ENCODE results near the gene SNRPB2.

The SNRPB2 gene

DNA sequence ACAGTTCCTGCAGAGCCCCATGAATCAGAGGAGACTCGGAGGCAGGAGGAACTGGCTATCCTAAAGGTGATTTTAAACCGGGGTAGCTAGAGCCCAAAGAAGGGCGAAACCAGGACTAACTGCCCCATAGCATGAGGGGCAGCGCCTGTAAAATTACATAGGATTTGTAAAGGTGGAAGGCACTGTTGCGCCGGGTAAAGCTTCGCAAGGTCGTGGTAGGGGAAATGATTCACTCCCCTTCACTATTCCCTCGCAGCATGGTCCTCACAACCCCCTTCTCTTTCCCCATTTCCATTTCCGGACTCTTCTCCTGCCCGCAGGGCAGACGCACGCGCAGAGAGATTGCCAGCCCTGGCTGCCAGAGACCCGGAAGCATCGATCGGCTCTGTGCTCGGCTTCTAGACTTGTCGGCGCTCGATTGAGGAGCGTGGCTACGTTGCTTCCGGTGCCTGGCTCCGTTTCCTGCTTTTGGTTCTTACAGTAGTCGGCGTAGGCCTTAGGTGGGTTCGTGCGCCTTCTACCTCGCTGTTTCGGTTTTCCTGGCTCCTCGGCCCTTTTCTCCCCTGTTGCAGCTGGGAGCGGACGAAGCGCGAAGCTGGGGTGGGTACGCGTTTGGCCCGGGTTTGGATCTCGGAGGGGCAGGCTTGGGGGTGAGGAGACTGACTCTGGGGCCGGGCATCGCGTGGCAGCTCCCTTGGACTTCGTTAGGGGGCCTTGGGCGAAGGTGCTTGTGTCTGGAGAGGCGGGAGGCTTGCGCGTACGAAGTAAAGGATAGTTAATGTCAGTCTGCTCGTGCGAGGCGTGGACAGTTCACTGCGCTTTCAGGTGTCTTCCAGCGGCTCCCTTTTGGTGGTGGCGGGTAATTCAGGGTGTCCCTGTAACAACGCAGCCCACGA lies at the start of gene SNRPB2:
SNRPB2 (plus strand) TSS at position 462 of the 896 bp plus-strand sequence. CDS start 1,677 bp downstream, outside the sequence.
- peak; percentile 45 to 73 for DNase-seq

DNA sequence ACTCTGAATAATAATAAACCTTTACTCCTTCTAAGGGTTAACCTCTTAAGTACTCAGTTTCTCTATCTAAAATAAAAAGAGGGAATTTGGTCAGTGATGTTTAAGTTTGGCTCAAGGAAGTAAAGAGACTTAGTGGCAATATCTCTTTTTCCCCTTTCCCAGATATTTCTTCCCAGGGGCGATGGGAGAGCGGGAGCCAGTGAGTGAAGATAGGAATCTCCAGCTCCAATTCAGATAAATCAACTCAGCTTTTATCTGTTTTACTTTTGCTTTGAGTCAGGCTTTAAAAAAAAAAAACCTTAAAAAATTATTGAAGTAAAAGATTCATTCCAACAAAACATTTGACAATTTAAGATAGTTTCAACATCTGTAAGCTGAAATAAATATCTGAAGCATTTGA lies 45.4 kb upstream of the SNRPB2 start:
- DNase-seq, result no peak

DNA sequence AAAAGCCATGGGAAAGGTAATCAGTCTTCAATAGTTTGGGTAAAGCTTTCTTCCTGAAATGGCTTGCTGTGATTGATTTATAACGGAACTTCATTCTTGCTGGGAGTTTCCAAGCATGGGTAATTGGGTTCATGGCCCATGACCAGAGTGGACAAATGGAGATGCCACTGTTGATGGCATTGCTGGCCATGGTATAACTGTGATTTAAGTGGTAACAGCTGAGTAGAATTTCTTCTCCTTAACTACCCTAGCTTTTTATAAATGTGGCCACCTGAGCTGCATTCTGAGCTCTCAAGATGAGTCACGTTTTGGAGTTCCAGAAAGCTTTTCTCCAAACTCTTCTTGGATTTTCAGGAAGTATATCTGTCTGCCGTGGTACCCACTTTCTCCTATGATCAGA lies 39.9 kb upstream of the SNRPB2 start:
- DNase-seq, result no peak

DNA sequence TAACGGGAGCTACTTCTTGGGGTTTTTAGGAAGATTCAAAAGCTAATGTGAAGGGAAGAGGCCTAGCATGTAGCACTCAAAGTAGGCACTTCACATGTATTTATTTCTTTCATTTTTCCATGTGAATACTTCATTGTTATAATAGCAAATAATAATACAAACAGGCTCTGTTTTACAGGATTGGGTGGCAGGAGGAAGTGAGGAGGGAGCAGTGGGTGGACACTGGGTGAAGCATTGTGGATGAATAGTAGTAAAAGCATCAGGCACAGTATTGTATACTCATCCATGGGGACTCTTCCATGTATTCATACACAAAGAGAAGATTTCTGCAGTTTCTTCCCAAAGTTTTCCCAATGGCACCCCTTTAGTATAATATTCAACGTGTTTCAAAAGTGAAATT lies 38.4 kb upstream of the SNRPB2 start:
- no peak for DNase-seq

DNA sequence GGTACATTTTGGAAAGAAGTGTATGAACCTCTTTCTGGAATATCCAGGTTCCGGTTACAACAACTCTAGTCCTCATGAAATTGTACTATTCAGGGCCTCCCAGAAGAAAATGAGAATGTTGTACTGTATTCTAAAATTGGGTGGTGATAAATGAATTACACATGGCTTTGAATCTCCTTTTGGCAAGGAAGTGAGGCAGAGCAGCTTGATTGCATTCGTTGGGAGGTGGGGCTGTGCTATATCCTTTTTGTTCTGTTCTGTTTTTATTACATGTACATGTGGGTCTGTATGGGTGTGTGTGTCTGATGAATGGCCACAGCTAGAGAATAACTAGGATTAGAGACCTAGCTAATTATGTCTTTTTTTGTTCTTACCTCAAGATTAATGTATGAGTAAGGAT lies 37.8 kb upstream of the SNRPB2 start:
- DNase-seq, result no peak

DNA sequence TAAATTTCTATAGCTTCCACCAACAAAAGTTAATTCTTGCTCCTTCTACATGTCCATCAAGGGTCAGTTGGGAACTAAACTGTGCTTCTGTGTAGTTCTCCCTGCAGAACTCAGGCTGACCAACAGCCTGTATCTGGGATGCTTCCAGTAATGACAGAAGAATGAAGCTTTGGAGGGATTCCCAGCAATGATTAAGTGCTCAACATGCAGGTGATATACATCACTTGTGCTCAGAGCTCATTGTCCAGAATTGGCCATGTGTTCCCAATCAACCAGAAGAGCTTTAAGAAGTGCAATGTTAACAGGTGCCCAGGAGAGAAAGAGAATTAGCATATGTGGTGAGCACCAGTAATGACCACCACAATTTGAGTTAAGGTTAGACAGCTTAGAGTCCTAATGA lies 37.4 kb upstream of the SNRPB2 start:
- DNase-seq, result no peak

DNA sequence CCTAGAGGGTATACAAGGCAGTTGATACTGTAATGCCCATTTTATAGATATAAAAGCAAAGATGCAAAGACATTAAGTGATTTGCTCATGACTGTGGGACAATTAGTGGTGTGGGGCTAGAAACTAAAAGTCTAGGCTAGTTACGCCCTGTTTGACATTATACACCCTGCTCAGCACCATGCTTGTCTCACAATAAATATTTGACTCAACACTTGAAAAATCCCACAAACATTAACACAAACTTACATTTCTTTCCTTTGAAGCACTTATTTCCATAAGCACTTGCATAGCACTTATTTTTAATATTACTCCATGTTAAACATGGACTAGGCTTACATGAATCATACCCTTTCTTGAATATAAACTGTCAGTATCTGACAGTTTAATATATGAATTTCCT lies 36.5 kb upstream of the SNRPB2 start:
- DNase-seq, result no peak

DNA sequence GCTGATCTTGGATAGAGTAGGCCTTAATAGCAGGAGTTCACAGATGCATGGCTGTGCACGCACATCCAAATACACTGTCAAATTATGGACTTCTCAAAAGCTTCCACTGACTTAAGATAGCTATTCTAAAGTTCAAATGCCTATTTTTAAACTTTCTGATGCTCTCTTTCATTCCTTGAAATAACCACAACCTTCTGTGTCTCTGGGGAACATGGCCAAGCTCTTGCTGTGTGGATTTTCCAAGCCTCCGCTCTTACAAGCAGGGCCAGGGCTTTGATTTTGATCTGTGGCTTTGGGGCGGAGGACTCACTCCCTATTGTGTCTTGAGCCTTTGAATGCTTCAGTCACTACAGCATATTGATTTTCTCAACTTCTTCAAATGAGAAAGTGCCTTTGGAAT lies 35.7 kb upstream of the SNRPB2 start:
- peak in 1 of 2 experiments; percentile 1 for DNase-seq

DNA sequence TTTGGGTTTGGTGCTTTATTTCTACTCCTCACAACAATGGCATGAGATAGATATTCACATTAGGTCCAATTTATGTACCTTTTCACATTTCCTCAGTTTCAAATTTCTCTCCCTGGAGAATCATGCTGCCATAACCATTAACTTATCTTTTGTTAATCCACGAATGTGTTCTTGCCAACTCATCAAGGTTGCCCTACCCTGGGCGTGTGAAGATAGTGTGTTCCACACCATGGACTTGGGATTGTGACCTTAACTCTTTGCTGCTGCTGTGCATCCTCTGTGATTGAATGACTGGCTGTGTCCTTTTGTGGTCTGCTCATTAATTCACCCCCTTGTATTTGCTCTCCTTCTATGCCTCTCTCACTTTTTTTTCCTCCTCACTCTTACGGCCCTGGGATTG lies 34.2 kb upstream of the SNRPB2 start:
- DNase-seq, result no peak

DNA sequence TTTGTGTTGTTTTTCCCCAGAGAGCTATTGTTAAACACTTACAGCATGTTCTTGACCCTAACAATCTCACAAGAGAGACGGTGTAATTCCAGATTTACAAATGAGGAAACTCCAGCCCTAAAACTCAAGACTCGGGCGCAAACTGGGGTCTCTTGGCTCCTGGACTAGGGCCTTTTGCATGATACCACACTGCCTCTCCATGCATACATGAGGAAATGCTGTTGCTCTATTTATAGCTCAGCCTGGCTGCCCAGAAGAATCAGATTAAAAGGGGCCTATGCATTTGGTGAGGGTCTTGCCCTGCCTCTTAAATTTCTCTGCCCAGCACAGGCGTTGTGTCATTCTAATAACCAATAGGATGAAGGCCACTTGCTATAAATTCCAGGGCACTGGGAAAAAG lies 30.5 kb upstream of the SNRPB2 start:
- no peak for DNase-seq

DNA sequence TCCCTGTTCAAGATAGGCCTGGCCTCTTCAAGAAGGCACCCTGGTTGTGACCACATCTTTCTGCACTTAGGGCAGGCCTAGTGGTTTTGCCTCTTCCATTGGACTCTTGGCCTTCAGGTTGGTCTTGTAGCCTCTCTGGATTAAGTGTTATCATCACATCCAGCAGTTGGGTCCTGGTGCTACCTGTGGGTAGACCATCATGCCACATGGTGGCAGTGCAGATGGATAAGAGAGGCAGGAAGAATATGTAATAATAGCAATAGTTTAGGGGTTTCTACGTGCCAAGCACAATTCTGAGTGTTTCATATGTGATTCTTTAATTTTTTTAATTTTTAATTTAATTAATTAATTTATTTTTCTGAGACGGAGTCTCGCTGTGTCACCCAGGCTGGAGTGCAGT lies 28.5 kb upstream of the SNRPB2 start:
- DNase-seq, result no peak

DNA sequence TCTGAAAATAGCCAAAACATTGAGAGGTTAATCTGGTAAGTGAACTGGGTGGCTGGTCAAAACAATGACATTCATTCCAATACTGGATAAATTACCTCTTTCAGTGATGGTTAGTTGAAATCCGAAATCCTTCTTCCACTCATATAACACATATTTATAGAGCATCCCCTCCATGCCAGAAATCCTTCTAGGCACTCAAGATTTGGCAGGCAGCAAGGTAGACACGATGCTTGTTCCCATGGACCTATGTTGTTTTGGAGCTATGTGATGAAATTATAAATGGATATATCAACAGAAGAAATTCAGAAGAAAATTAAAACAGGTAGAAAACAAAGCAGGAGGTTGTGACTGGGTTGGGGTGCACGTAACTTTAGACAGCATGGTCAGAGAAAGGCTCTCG lies 26.3 kb upstream of the SNRPB2 start:
- no peak for DNase-seq

DNA sequence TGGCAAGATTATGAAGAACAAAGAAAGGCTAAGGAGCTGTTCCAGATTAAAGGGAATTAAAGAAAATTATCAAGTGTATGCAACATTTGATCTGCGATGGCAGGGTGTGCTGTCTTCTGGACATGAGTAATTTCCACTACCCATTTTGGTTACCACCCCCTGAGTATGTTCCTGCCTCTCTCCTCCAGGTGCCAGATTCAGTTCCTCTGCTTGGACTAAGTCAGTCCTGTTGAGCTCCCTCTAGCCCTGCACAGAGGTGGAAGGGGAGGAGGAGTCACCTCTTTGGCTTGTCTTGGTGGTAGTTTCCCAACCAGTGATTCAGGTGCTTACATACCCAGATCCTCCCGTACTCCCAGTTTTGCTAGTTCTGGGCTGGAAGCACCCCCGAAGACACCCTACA lies 22.2 kb upstream of the SNRPB2 start:
- no peak for DNase-seq

DNA sequence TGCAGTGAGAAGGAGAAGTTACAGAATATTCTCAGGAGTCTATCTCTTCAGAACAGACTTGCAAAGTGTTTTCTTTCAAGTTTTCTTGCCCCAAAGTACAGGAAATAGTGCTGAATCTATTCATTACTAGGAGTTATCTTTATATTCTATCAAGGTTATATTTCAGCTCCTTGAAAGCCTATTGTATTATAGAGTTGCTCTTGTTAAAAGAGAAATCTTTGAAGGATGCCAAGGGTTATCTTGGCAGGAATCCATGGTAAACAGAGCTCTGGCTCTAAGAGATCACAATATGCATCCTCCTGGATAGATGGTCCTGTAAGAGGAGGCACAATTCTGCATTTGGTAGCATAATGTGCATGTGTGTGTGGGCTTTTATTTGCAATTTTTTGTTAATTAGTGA lies 21.2 kb upstream of the SNRPB2 start:
- no peak for DNase-seq

DNA sequence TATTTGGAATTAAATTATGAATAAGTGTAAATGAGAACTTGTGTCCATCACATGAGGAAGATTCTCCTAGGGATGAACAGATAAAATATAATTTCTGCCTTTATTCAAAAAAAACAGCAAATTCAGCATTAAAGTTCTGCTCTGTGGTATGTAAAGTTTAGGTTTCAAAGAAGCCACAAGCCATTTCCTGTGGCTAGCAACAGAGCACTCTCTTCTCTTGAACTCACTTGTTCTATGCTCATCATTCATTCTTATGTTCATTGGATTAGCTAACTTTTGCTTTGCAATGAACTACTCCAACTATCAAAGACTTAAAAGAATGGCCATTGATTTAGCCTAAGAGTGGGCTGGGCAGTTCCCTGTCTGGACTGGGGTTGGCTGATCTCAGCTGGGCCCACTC lies 20.8 kb upstream of the SNRPB2 start:
- no peak for DNase-seq

DNA sequence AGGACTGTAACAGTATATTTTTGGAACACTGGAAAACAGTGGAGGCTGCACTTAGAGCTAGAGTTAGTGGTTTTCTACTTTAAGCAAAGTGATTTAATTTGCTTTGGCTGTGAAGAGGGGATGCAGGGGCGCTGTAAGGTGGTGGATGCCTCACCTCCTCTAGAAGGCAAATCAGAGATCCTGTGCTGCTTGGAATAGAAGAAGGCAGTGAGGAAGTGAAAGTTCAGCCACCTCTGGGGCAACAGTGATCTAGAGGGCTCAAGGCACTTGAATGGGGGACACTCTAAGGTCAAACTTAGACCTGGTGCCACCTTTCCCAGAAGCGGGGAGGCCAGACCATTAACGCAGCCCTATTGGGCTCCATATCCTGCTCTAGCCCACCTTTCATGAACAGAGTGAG lies 19.0 kb upstream of the SNRPB2 start:
- DNase-seq, result no peak

DNA sequence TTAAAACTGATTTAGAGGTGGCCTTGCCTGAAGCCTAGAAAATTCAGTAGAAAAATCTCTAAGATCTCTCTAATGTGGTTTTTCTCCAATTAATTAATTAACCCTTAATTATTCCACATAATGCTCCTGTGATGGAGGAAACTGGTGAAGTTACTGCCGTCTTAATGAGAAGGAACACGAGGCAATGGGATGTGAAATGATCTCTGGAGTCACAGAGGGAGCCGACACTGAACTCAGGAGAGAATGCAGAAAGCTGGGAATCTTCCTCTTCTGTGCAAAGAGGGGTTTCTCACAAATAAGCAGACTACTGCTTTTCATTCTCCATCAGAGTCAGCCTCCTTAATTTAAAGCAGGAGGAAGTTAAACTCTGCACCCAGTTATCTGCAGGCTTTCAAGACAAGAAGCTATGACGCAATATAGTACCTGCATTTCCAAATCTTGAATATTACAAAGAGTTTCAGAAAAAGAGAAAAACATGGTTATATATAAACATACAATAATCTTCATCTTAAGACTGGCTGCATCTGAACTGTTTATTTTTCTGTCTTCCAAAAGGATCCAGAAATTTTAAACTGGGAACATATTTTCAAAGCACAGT lies 18.1 kb upstream of the SNRPB2 start:
- no peak for DNase-seq

DNA sequence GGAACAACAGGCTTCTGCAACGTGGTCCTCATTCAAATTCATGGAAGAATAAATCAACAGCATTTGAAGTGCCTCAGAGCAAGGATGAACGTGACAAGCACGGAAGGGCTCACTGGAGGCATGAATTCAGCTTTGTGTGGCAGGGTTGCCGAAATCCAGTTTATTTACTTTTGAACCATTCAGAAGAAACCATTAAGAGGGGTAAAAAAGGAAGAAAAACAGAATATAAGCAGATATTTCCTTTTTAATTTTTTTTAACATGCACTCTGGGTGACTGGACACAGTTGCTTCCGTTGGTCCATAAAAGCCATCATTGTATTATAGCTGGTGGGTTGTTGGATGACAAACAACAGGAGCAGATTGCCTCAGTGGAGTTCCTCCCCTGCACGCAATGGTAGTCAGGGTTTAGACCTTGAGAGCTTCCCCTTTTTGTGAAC lies 17.3 kb upstream of the SNRPB2 start:
- no peak for DNase-seq

DNA sequence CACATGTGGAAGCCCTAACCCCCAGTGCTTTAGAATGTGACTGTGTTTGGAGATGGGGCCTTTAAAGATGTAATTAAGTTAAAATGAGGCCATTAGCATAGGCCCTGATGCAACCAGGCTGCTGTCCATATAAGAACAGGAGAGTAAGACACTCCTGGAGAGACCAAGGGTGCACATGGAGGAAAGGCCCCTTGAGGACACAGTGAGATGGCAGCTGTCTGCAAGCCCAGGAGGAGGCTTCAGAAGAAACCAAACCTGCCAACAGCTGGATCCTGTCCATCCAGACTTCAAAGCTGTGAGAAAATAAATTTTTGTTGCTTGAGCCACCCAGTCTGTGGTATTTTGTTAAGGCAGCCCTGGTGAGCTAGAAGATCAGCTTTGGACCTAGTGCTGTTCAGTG lies 16.8 kb upstream of the SNRPB2 start:
- DNase-seq, result no peak

DNA sequence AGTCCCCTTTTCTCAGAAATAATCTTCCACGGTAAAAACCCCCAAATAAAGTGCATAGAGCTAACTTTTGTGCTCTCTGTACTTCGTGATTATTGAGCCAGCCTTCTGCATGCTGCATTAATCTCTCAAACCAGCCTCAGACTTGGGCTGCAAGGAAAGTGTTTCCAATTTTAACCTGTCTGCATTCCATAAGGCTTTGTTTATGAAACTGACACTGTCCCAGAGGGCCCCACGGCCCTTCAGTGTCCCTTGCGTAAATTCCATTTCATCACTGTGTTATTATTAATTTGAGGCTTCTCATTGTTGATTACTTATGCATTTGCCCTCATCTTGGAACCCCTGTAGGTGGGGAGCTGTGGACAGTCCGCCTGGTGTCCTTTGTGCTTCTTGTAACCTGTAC lies 15.6 kb upstream of the SNRPB2 start:
- no peak for DNase-seq

DNA sequence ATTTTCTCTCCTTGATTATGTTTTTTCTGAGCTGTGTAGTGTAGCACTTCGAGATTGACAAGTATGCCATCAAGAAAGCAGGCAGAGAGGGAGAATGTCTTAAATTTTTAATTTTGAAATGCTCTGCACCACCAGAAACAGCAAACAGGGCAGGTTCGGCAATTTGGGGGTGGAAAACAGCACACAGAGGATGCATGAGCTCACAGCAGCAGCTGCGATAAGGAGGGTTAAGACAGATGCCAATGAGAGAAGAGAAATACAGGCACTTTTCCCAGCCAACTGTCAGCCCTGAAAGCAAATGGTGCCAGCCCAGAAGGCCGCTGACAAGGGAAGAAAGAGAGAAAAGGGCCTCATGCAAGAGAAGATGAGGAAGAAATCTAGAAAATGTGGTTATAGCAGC lies 15.1 kb upstream of the SNRPB2 start:
- DNase-seq, result no peak

DNA sequence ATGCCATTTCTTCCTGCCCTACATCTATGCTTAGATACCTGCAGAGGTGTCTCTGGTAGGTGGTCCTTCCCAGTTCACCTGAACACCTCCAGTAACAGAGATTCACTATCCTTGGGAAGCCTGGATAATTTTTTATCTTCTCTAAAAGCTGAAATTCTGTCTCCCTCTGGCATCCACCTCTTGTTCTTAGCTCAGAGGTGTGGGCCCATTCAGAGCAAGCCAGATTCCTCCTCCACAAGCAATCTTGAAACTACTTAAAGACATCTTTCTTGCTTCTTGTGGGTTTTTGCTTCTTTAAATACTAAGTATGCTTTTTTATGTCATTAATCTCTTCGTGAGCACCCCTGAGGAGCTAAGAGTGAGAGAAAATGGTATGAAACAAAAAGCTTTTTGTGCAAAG lies 10.4 kb upstream of the SNRPB2 start:
- no peak for DNase-seq

DNA sequence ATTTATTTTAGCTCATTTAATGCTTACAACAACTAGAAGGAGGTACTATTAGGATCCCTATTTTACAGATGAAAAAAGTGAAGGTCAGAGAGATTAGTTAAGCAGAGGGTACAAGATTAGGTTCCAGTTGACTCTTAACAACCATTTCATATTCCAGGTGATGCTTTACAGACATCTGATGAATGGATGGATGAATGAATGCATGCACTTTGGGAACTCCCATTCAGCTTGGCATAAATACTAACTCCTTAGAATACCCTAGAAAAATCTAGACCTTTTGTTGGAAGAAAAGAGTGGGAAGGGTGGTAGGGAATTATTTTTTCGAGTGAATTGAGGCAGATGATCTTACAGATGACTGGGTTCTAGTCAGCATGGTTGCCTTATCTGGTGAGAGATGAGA lies 746 bp upstream of the SNRPB2 start:
- DNase-seq, result no peak

DNA sequence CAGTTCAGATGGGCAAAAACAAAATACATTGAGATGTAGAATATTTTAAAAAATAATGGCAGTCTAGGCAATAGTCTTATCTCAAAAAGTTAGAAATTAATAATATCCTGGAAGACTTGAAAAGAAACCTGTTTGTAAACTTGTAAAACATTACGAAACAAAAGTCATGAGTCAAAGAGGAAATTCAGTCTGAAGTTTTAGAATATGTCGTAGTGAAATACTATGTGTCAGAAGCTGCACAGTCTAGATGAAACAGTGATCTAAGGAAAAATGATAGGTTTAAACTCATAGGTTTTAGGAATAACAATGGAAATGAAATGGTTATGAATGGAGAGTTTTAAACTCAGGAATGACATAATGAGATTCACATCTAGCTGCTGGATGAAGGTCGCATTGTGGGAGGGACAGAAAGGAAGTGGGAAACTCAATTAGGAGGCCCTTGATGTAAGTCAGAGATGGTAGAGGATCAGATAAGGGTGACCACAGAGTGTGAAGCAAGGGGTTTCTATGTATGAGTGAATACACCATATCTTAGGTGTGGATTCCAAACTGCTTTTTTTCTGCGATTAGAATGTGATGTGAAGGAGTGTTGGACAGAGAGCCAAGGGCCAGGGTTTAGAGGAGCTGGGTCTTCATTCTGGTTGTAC lies 2.8 kb downstream of the SNRPB2 start:
- no peak for DNase-seq
